ENCODE measurements around the gene NEDD9. TPM values are rescaled to one million over a fixed set of nuclear protein-coding genes. Genes with fewer than 3 reads are reported as not detected.

NEDD9 gene
- total RNA-seq, 1 donor from 2014 or later: 21.4 TPM

DNA sequence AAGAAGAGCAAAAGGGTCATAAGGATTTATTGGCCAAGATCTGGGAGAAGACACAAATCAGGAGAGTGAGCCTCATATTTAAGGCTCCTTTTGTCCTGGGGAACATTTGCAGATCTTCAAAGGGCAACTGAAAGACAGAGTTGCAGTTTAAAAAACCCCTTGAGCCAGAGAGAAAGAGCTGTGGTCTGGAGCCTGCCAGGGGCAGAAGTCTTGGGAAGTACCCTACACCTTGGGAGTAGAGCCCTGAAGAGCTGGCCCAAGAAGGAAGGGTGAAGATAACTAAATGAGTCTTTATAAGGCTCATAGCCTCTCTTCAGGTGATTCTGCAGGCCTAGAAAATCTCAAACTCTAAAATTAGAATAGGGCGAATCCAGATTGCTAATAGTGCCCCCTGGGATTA lies 81.0 kb downstream of the NEDD9 start:
- H3K9me3 ChIP-seq (ENCODE audit: control insufficient read depth in 3 of 3, low read length in 3 of 3): no peaks in the 10 kb centered on the region
- H3K27me3 ChIP-seq (ENCODE audit: control insufficient read depth in 3 of 3, insufficient read depth in 3 of 3, low read length in 3 of 3): no peaks in the 10 kb centered on the region
- no peaks in the 10 kb centered on the region for H3K4me1 ChIP-seq (ENCODE audit: control insufficient read depth in 3 of 3, insufficient read depth in 3 of 3, low read length in 3 of 3)
- H3K36me3 ChIP-seq (ENCODE audit: control insufficient read depth in 3 of 3, insufficient read depth in 3 of 3, low read length in 3 of 3): no peaks in the 10 kb centered on the region
- no peak overlapping the region for H3K4me3 ChIP-seq (ENCODE audit: low read length in 3 of 3)
- no peak overlapping the region for H3K27ac ChIP-seq (ENCODE audit: low read depth, low read length)
- no peak overlapping the region for H3K9ac ChIP-seq (ENCODE audit: low read depth in 1 of 3, low read length in 3 of 3)

DNA sequence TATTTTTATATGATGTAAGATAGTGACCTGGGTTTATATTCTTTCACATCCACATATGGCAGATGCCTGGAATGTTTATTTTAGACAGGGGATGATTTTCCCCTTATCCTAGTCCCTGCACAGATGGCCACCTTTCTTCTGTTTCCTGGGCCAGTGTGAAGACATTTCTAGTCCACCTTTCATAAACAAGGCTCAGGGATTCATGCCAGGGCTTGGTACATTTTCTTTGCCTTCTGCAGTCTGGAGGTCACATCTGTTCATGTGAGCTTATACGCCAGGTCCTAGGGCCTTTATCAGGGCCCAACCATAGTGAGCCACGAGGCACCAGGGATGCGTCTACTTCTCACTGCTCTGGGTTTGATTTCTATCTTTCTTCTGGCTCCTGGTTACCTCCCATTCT lies 82.9 kb downstream of the NEDD9 start:
- Histone ChIP-seq H3K27ac (ENCODE audit: low read depth, low read length) (no peak overlapping the region), H3K9ac (ENCODE audit: low read depth in 1 of 3, low read length in 3 of 3) (no peak overlapping the region), H3K4me1 (ENCODE audit: control insufficient read depth in 3 of 3, insufficient read depth in 3 of 3, low read length in 3 of 3) (peaks cover 0 to under 1% (median 0%) of the 10 kb centered on the region in 3 donors), H3K27me3 (ENCODE audit: control insufficient read depth in 3 of 3, insufficient read depth in 3 of 3, low read length in 3 of 3) (no peaks in the 10 kb centered on the region), H3K9me3 (ENCODE audit: control insufficient read depth in 3 of 3, low read length in 3 of 3) (no peaks in the 10 kb centered on the region), H3K4me3 (ENCODE audit: low read length in 3 of 3) (no peak overlapping the region), H3K36me3 (ENCODE audit: control insufficient read depth in 3 of 3, insufficient read depth in 3 of 3, low read length in 3 of 3) (no peaks in the 10 kb centered on the region)

DNA sequence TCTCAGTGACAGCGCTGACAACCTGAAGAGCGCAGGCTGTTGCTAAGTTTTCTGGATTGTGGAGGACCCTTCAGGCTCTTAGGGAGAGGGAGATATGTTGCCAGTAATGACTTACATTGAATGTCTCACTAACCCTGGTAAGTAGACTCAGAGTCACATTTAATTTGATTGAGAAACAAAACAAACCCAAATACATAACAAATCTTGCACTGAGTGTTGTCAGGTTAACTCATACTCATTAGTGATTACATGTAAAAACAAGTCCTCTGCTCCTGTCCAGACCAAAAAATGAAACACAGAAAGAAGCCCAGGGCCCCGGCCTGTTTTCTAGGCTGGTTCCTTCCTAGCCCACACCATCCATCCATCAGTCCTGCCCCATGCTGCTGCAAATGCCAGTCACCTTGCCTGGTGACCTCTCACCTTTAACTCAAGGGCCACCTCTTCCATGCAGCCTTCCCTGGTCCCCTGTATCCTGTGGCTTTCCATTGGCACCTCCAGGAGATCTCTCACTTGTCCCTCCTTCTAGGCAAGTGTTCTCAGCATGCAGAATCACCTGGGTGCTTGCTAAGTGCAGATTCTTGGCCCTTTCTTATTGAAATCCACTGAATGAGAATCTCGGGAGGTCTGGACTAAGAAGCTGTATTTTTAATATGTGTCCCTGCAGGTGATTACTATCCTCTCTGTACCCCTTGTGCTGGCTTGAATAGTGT lies 86.2 kb downstream of the NEDD9 start:
- H3K4me1 ChIP-seq (ENCODE audit: control insufficient read depth in 3 of 3, insufficient read depth in 3 of 3, low read length in 3 of 3): peaks cover 0 to 3% (median 0%) of the 10 kb centered on the region in 3 donors
- no peak overlapping the region for H3K27ac ChIP-seq (ENCODE audit: low read depth, low read length)
- H3K9me3 ChIP-seq (ENCODE audit: control insufficient read depth in 3 of 3, low read length in 3 of 3): no peaks in the 10 kb centered on the region
- H3K4me3 ChIP-seq (ENCODE audit: low read length in 3 of 3): no peak overlapping the region
- H3K27me3 ChIP-seq (ENCODE audit: control insufficient read depth in 3 of 3, insufficient read depth in 3 of 3, low read length in 3 of 3): no peaks in the 10 kb centered on the region
- no peaks in the 10 kb centered on the region for H3K36me3 ChIP-seq (ENCODE audit: control insufficient read depth in 3 of 3, insufficient read depth in 3 of 3, low read length in 3 of 3)
- H3K9ac ChIP-seq (ENCODE audit: low read depth in 1 of 3, low read length in 3 of 3): no peak overlapping the region

DNA sequence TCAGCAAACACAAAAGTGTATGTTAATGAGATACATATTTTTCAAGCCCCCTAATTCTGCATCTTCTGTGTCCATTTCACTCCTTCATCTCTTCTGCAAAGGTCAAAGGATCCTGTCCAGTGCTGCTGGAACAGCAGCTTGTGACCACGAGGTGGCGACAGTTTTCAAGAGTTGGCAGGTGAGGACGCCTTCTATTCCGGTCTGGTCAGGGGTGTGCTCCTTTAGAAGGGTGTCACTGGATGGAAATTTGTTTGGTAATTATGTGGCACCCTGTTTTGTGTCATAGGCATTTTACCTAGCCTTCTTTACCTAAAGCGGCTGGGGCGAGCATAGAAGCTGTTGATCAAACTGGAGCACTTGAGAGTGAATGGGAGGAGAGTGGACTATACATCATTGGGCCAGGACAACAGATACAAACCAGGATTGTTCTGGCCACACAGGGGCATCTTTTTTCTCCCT lies 88.0 kb downstream of the NEDD9 start:
- no peaks in the 10 kb centered on the region for H3K9me3 ChIP-seq (ENCODE audit: control insufficient read depth in 3 of 3, low read length in 3 of 3)
- H3K27ac ChIP-seq (ENCODE audit: low read depth, low read length): no peak overlapping the region
- no peaks in the 10 kb centered on the region for H3K36me3 ChIP-seq (ENCODE audit: control insufficient read depth in 3 of 3, insufficient read depth in 3 of 3, low read length in 3 of 3)
- no peak overlapping the region for H3K4me3 ChIP-seq (ENCODE audit: low read length in 3 of 3)
- H3K9ac ChIP-seq (ENCODE audit: low read depth in 1 of 3, low read length in 3 of 3): no peak overlapping the region
- peaks cover 0 to 3% (median 0%) of the 10 kb centered on the region in 3 donors for H3K4me1 ChIP-seq (ENCODE audit: control insufficient read depth in 3 of 3, insufficient read depth in 3 of 3, low read length in 3 of 3)
- no peaks in the 10 kb centered on the region for H3K27me3 ChIP-seq (ENCODE audit: control insufficient read depth in 3 of 3, insufficient read depth in 3 of 3, low read length in 3 of 3)

DNA sequence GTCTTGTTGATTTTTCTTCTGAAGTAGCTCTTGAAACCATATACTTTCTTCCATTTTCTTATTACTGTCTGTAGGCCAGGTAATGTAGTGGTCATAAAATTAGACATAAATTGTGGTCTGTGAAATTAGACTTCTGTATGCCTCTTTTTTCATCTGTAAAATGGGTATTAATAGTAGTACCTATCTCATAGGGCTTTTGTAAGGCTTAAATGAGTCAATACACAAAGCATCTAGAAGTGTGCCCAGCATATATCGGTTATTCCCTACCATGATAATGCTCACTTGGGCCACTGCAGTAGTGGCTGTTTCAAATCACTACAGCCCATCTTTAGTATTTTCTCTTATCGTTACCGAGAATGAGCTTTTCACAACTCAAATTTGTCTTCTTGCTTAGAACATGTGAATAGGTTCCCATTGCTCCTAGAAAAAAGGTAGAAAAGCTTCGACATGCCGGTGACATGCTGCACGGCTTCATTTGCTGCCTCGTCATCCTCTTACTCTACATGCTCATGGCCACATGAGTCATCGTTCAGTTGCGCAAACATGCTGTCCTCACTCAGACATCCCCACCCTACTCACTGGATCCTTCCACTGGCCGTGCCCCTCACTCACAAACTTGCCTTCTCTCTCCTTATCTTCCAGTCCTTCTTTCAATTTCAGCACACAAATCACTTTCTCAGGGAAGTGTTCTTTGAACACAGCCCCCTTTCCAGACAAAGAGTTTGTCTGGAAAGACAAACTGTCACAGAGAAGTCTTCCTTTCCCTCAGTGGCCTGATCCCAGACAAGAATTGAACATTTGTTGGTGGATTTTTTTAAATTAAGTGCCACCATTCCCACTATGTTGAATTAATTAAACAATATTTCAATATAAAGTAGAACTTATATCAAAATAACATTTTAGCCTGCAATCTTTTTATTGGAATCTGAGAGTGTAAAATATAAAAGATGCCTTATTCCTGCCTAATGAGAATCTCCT lies 88.8 kb downstream of the NEDD9 start:
- Histone ChIP-seq H3K4me3 (ENCODE audit: low read length in 3 of 3) (no peak overlapping the region), H3K27me3 (ENCODE audit: control insufficient read depth in 3 of 3, insufficient read depth in 3 of 3, low read length in 3 of 3) (no peaks in the 10 kb centered on the region), H3K9ac (ENCODE audit: low read depth in 1 of 3, low read length in 3 of 3) (no peak overlapping the region), H3K4me1 (ENCODE audit: control insufficient read depth in 3 of 3, insufficient read depth in 3 of 3, low read length in 3 of 3) (peaks cover 0 to 3% (median 0%) of the 10 kb centered on the region in 3 donors), H3K9me3 (ENCODE audit: control insufficient read depth in 3 of 3, low read length in 3 of 3) (no peaks in the 10 kb centered on the region), H3K36me3 (ENCODE audit: control insufficient read depth in 3 of 3, insufficient read depth in 3 of 3, low read length in 3 of 3) (no peaks in the 10 kb centered on the region), H3K27ac (ENCODE audit: low read depth, low read length) (no peak overlapping the region)

DNA sequence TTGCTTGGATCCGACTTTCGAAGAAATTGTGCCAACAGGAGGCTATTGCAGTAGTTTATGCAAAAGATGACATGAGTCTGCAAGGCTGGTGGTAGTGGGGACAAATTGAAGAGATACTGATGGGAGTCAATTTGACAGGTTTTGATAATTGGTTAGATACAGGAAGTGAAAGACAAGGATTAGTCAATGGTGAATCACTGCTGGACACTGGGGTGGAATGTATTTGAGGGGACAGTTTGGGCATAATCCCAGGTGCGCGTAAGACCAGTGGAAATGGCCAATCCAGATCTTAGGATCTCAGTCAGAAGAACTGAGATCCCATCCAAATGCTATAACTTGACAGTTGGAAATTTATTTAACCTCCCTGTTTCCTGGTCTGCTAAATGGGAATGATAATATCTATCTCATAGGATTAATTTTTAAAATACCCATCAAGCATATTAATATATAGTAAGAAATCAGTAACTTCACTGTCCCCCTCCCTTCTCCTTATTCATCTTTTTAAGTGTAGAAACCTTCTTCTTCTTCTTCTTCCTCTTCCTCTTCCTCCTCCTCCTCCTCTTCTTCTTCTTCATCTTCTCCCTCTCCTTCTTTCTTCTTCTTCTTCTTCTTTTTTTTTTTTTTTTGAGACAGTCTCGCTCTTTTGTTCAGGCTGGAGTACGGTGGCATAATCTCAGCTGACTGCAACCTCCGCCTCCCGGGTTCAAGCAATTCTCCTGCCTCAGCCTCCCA lies 90.0 kb downstream of the NEDD9 start:
- Histone ChIP-seq H3K4me3 (ENCODE audit: low read length in 3 of 3) (no peak overlapping the region), H3K27ac (ENCODE audit: low read depth, low read length) (no peak overlapping the region), H3K36me3 (ENCODE audit: control insufficient read depth in 3 of 3, insufficient read depth in 3 of 3, low read length in 3 of 3) (no peaks in the 10 kb centered on the region), H3K9me3 (ENCODE audit: control insufficient read depth in 3 of 3, low read length in 3 of 3) (no peaks in the 10 kb centered on the region), H3K27me3 (ENCODE audit: control insufficient read depth in 3 of 3, insufficient read depth in 3 of 3, low read length in 3 of 3) (no peaks in the 10 kb centered on the region), H3K4me1 (ENCODE audit: control insufficient read depth in 3 of 3, insufficient read depth in 3 of 3, low read length in 3 of 3) (peaks cover 0 to 3% (median 0%) of the 10 kb centered on the region in 3 donors), H3K9ac (ENCODE audit: low read depth in 1 of 3, low read length in 3 of 3) (no peak overlapping the region)

DNA sequence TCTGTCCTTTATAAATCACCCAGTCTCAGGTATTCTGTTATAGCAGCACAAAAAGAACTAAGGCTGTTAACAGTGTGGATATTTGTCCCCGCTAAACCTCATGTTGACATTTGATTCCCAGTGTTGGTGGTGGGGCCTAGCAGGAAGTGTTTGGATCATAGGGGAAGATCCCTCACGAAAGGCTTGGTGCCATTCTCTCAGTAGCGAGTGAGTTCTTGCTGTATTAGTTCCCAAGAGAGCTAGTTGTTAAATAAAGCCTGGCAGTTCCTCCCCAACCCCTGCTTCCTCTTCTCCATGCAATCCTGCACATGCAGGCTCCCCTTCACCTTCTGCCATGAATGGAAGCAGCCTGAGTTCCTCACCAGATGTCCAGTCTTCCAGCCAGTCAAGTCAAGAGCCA lies 91.2 kb downstream of the NEDD9 start:
- no peak overlapping the region for H3K4me3 ChIP-seq (ENCODE audit: low read length in 3 of 3)
- H3K9me3 ChIP-seq (ENCODE audit: control insufficient read depth in 3 of 3, low read length in 3 of 3): no peaks in the 10 kb centered on the region
- H3K27ac ChIP-seq (ENCODE audit: low read depth, low read length): no peak overlapping the region
- H3K27me3 ChIP-seq (ENCODE audit: control insufficient read depth in 3 of 3, insufficient read depth in 3 of 3, low read length in 3 of 3): no peaks in the 10 kb centered on the region
- no peaks in the 10 kb centered on the region for H3K36me3 ChIP-seq (ENCODE audit: control insufficient read depth in 3 of 3, insufficient read depth in 3 of 3, low read length in 3 of 3)
- no peak overlapping the region for H3K9ac ChIP-seq (ENCODE audit: low read depth in 1 of 3, low read length in 3 of 3)
- H3K4me1 ChIP-seq (ENCODE audit: control insufficient read depth in 3 of 3, insufficient read depth in 3 of 3, low read length in 3 of 3): peaks cover 0 to 3% (median 0%) of the 10 kb centered on the region in 3 donors

DNA sequence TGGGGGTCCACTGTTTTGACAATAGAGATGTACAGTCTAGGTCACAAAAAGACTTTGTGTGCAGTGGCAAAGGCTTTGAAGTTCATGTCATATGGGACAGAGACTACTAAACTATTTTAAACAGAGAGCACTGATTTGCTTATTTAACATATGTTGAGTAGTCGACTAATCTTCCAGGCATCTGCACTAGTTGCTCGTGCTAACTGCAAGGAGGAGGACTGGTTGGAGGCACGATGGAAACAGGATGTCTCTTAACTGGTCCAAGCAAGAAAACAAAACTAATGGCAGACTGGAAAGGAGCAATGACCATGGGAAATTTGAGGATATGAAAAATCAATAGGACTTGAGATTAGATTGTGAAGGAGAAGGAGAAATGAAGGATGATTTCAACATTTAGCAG lies 92.4 kb downstream of the NEDD9 start:
- no peak overlapping the region for H3K9ac ChIP-seq (ENCODE audit: low read depth in 1 of 3, low read length in 3 of 3)
- no peak overlapping the region for H3K4me3 ChIP-seq (ENCODE audit: low read length in 3 of 3)
- no peak overlapping the region for H3K27ac ChIP-seq (ENCODE audit: low read depth, low read length)
- peaks cover 0 to 3% (median 0%) of the 10 kb centered on the region in 3 donors for H3K4me1 ChIP-seq (ENCODE audit: control insufficient read depth in 3 of 3, insufficient read depth in 3 of 3, low read length in 3 of 3)
- H3K36me3 ChIP-seq (ENCODE audit: control insufficient read depth in 3 of 3, insufficient read depth in 3 of 3, low read length in 3 of 3): peaks cover 4 to 6% (median 4%) of the 10 kb centered on the region in 3 donors
- no peaks in the 10 kb centered on the region for H3K9me3 ChIP-seq (ENCODE audit: control insufficient read depth in 3 of 3, low read length in 3 of 3)
- no peaks in the 10 kb centered on the region for H3K27me3 ChIP-seq (ENCODE audit: control insufficient read depth in 3 of 3, insufficient read depth in 3 of 3, low read length in 3 of 3)

DNA sequence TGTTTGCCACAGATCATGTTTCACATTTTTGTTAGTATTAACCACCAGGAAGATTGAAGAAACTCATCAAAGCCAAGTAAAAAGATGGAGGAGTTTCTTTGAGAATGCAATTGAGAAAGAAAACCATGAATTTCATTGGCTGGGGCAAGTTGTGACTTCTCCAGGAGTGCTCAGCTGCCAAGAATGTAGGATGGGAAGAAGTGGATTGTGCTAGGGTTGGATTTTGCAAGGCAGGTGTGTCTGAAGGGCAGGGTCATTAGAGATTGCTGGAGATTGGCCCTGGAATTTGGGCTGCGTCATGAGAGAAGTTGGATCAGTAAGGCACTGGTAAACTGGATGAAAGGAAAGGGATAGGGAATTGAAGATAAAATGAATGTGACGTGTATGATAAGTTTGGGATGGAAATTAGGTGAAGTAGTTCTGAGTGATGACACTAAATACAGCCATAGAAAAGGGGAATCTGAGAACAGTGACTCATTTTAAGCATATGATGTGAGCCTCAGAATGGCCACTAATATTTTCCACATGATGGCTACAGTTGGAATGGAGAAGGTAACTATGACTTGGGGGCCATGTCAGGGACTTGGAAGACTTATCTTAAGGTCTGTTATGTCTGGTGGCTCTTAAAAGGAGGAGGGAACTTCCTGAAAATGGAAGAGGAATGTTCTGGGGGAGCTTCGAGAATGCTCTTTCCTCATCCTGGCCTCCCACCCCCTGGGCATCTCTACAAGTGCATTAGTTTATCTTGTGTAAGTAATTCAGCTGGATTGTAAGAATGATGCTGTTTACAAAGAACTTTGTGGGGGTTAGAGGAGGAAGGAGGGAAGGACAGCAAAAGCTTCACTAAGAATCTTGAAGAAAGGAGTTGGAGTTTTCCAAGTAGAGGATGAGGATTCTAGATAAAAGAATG lies 93.2 kb downstream of the NEDD9 start:
- Histone ChIP-seq H3K27ac (ENCODE audit: low read depth, low read length) (no peak overlapping the region), H3K36me3 (ENCODE audit: control insufficient read depth in 3 of 3, insufficient read depth in 3 of 3, low read length in 3 of 3) (peaks cover 4 to 11% (median 9%) of the 10 kb centered on the region in 3 donors), H3K27me3 (ENCODE audit: control insufficient read depth in 3 of 3, insufficient read depth in 3 of 3, low read length in 3 of 3) (no peaks in the 10 kb centered on the region), H3K4me3 (ENCODE audit: low read length in 3 of 3) (no peak overlapping the region), H3K9me3 (ENCODE audit: control insufficient read depth in 3 of 3, low read length in 3 of 3) (no peaks in the 10 kb centered on the region), H3K4me1 (ENCODE audit: control insufficient read depth in 3 of 3, insufficient read depth in 3 of 3, low read length in 3 of 3) (peaks cover 0 to under 1% (median 0%) of the 10 kb centered on the region in 3 donors), H3K9ac (ENCODE audit: low read depth in 1 of 3, low read length in 3 of 3) (no peak overlapping the region)

All from skeletal muscle tissue (tissue), 4 donors.